Measurements from ENCODE around the gene TDRD15.

- TF ChIP-seq CTCF (IDR thresholded peaks at IDR 0.05) (peak; percentile 36), ZFX (IDR thresholded peaks at IDR 0.05; ENCODE audit: borderline replicate concordance) (no peak)
These were observed 52.3 kb downstream of the TDRD15 start for GRCh38 chr2:21175895-21176646.
